HL-60 (cell line): ENCODE data around the gene CHN2.

Source experiments
- DNase-seq, 2 experiments: peaks; one replicate each; pipeline ENCODE4 v3.0.0-alpha.2; 2010 to 2020; ENCODE audit warnings: low read depth in 1 of 2, low spot score in 1 of 2
- H3K27ac ChIP-seq: fragments of 250-450 bp; sonication (Bioruptor Pico); replicated peaks from 2 replicates; pipeline ENCODE4 v1.5.1; 2020; ENCODE audit warnings: mild to moderate bottlenecking, moderate library complexity
- H3K27me3 ChIP-seq: fragments of 250-450 bp; sonication (Bioruptor Pico); 2 replicates; pipeline ENCODE4 v1.5.1; 2021; ENCODE audit warnings: mild to moderate bottlenecking, moderate library complexity; ENCODE audit not compliant: insufficient read depth, poor library complexity, severe bottlenecking
- H3K4me3 ChIP-seq: replicated peaks from 2 replicates; pipeline ENCODE4 v1.5.1; 2011; ENCODE audit warnings: mild to moderate bottlenecking, control low read depth, low read length; ENCODE audit not compliant: insufficient read depth
- GABPA ChIP-seq: IDR thresholded peaks from 2 replicates; pipeline ENCODE4 v1.6.1; 2012; ENCODE audit warnings: low read depth
- POLR2AphosphoS5 ChIP-seq: IDR thresholded peaks from 2 replicates; pipeline ENCODE4 v1.6.1; 2012; ENCODE audit warnings: low read depth
- REST ChIP-seq: IDR thresholded peaks from 2 replicates; pipeline ENCODE4 v1.6.1; 2012; ENCODE audit warnings: low read depth; ENCODE audit not compliant: insufficient replicate concordance
- SPI1 ChIP-seq: IDR thresholded peaks from 2 replicates; pipeline ENCODE4 v1.6.1; 2012; ENCODE audit warnings: low read depth, mild to moderate bottlenecking, borderline replicate concordance
- TF ChIP-seq, protein P1 (sequence below): IDR thresholded peaks from one replicate; pipeline ENCODE4 v1.5.1; 2011; ENCODE audit warnings: low read length, control low read depth, inconsistent platforms; ENCODE audit not compliant: insufficient read depth

The CHN2 gene

GRCh38 chr7:29362380-29362779 lies 167.8 kb downstream of the CHN2 start:
- no peak for DNase-seq
- no peak overlapping the region for H3K4me3 ChIP-seq
- H3K27ac ChIP-seq = no peak overlapping the region
- TF ChIP-seq GABPA = no peak
- TF ChIP-seq SPI1 = no peak
- TF ChIP-seq, protein P1, sequence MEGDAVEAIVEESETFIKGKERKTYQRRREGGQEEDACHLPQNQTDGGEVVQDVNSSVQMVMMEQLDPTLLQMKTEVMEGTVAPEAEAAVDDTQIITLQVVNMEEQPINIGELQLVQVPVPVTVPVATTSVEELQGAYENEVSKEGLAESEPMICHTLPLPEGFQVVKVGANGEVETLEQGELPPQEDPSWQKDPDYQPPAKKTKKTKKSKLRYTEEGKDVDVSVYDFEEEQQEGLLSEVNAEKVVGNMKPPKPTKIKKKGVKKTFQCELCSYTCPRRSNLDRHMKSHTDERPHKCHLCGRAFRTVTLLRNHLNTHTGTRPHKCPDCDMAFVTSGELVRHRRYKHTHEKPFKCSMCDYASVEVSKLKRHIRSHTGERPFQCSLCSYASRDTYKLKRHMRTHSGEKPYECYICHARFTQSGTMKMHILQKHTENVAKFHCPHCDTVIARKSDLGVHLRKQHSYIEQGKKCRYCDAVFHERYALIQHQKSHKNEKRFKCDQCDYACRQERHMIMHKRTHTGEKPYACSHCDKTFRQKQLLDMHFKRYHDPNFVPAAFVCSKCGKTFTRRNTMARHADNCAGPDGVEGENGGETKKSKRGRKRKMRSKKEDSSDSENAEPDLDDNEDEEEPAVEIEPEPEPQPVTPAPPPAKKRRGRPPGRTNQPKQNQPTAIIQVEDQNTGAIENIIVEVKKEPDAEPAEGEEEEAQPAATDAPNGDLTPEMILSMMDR = no peak
- no peak for TF ChIP-seq POLR2AphosphoS5
- no peak for TF ChIP-seq REST
- peaks cover 2% of the 10 kb centered on the region for H3K27me3 ChIP-seq

DNA sequence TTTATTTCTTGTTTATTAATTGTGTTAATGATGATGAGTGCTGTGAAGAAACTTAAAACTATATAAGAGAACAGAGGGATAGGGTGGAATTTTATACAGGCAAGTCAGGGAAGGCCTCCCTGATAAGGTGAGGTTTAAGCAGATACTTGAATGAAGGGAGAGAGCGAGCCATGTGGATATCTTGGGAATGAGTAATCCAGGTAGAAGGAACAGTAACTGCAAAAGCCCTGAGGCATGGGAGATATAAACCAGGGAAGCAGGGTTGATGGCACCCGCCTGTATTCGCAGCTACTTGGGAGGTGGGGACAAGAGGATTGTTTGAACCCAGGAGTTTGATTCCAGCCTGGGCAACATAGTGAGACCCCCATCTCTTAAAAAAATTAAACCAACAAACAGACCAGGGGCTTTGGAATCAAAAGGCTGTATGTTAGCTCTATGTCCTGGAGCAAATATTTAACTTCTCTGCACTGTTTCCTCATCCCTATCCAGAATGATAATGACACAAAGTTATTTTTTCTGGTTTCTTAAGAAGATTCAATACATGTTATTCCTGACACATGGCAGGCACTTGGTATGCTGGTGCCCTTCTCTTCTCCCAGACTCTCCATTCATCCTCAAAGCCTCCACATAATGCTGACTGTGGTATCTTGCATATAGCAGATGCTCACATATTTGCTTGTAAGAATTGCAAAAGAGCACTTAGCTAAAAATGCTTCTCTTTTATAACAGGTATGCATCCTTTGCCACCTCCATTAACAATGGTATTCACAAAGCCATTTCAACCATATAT lies 169.3 kb downstream of the CHN2 start:
- TF ChIP-seq, protein P1 = no peak
- no peak for TF ChIP-seq GABPA
- no peak for TF ChIP-seq POLR2AphosphoS5
- no peak for TF ChIP-seq REST
- no peak for TF ChIP-seq SPI1
- no peak for DNase-seq
- H3K27me3 ChIP-seq = peaks cover 12% of the 10 kb centered on the region
- H3K27ac ChIP-seq = no peak overlapping the region
- no peak overlapping the region for H3K4me3 ChIP-seq

GRCh38 chr7:29364661-29365060 lies 170.1 kb downstream of the CHN2 start:
- Histone ChIP-seq H3K4me3 (no peak overlapping the region), H3K27ac (no peak overlapping the region), H3K27me3 (peaks cover 12% of the 10 kb centered on the region)
- no peak for TF ChIP-seq POLR2AphosphoS5
- TF ChIP-seq, protein P1 = no peak
- TF ChIP-seq SPI1 = no peak
- TF ChIP-seq REST = no peak
- no peak for TF ChIP-seq GABPA
- no peak for DNase-seq
